Large intestine (tissue), 3 donors: Measurements from ENCODE around the gene TNRC6C. TPM values are rescaled to one million over a fixed set of nuclear protein-coding genes. Genes with fewer than 3 reads are reported as not detected.
"Not testable (repeated sequence)": the region's sequence is repeated elsewhere in the genome, so short reads cannot be mapped to it uniquely, and the experiment has no call there.

ENCODE experiments used
- DNase-seq, 2 donors: peaks; one replicate each; pipeline versions ENCODE4 v3.0.0 to v3.0.0-alpha.2; 2013
- H3K27ac ChIP-seq: one replicate; pipeline ENCODE4 v1.5.1; 2013; ENCODE audit warnings: low read length
- H3K27me3 ChIP-seq: 2 replicates; pipeline ENCODE4 v1.6.1; 2013; ENCODE audit warnings: low read length; ENCODE audit not compliant: control insufficient read depth, insufficient read depth
- H3K36me3 ChIP-seq: 2 replicates; pipeline ENCODE4 v1.6.1; 2013; ENCODE audit warnings: low read length; ENCODE audit not compliant: control insufficient read depth, insufficient read depth
- H3K4me1 ChIP-seq: one replicate; pipeline ENCODE4 v1.6.1; 2013; ENCODE audit warnings: low read length; ENCODE audit not compliant: control insufficient read depth, insufficient read depth
- H3K4me3 ChIP-seq: one replicate; pipeline ENCODE4 v1.5.1; 2013; ENCODE audit warnings: low read length
- H3K9me3 ChIP-seq: one replicate; pipeline ENCODE4 v1.6.1; 2013; ENCODE audit warnings: mild to moderate bottlenecking, low read depth, low read length, moderate library complexity; ENCODE audit not compliant: control insufficient read depth
- WGBS: methylation state at CpG from one replicate; pipeline ENCODE4 v1.1.5; 2013; ENCODE audit warnings: low lambda C conversion rate; ENCODE audit not compliant: insufficient coverage; 5-methylcytosine and 5-hydroxymethylcytosine counted together
- polyA plus RNA-seq: library from polyadenylated mRNA; unstranded; fragments of 120-200 nt; gene quantifications from one replicate; pipeline ENCODE4 v1.2.1, GENCODE V29; 2013

Gene TNRC6C
- polyA plus RNA-seq, 1 donor: 6.5 TPM

GRCh38 chr17:77933777-77934398 lies 24.6 kb upstream of the TNRC6C start:
- DNase-seq: no peak
- Histone ChIP-seq H3K4me3 (no peak overlapping the region), H3K36me3 (no peaks in the 10 kb centered on the region), H3K27ac (no peak overlapping the region), H3K4me1 (peaks cover 8% of the 10 kb centered on the region), H3K27me3 (peaks cover 61% of the 10 kb centered on the region), H3K9me3 (no peaks in the 10 kb centered on the region)
- 96% methylated on average over 4 of the region's 6 CpGs for WGBS

- no peak overlapping the region for H3K27ac ChIP-seq
- peaks cover 8% of the 10 kb centered on the region for H3K4me1 ChIP-seq
- H3K27me3 ChIP-seq: peaks cover 54% of the 10 kb centered on the region
- peak in 1 of 2 donors; percentile 43 for DNase-seq
- WGBS: no CpG with 5 or more reads among the region's 11 CpGs
- H3K4me3 ChIP-seq: no peak overlapping the region
- no peaks in the 10 kb centered on the region for H3K36me3 ChIP-seq
- no peaks in the 10 kb centered on the region for H3K9me3 ChIP-seq
Measured at GRCh38 chr17:77935121-77935571, 23.4 kb upstream of the TNRC6C start.

DNA sequence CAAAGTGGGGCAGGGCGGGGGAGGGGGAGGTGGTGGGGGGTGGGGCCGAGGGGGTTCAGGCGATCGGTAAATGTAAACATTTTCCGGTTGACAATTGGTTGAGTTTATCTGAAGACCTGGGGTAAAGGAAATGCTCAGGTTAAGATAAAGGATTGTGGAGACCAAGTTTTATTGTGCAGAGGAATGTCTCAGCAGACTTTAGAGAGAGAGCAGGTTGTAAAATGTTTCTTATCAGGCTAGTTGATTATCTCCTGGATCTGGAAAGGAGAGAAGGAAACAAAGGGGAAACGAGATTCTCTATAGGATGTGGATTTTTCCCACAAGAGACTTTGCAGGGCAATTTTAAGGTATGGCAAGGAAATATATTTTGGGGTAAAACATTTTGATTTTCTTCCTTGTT lies 22.8 kb upstream of the TNRC6C start:
- H3K36me3 ChIP-seq, H3K9me3 ChIP-seq, DNase-seq, H3K27ac ChIP-seq, H3K4me1 ChIP-seq, H3K4me3 ChIP-seq: not testable (repeated sequence)
- WGBS: 0% methylated on average over 1 of the region's 6 CpGs
- peaks cover 55% of the 10 kb centered on the region for H3K27me3 ChIP-seq

GRCh38 chr17:77936881-77937280 lies 21.6 kb upstream of the TNRC6C start:
- WGBS: no CpG with 5 or more reads among the region's 10 CpGs
- DNase-seq: no peak

DNA sequence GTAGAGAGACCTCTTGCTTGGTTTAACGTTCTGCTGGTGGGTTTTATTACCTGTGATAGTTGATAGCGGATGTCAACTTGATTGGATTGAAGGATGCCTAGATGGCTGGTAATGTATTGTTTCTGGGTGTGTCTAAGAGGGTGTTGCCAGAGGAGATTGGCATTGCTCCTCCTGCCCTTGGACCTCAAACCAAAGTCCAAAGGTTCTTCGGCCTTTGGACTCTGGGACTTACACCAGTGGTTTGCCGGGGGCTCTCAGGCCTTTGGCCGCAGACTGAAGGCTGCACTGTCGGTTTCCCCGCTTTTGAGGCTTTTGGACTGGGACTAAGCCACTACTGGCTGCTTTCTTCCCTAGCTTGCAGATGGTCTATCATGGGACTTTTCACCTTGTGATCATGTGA lies 17.5 kb upstream of the TNRC6C start:
- Histone ChIP-seq H3K27me3 (peaks cover 57% of the 10 kb centered on the region), H3K27ac (no peak overlapping the region), H3K9me3 (peaks cover 3% of the 10 kb centered on the region), H3K4me3 (no peak overlapping the region), H3K36me3 (no peaks in the 10 kb centered on the region), H3K4me1 (no peaks in the 10 kb centered on the region)
- DNase-seq: no peak
- WGBS: no CpG with 5 or more reads among the region's 7 CpGs

More at GRCh38 chr17:77936881-77937280, 21.6 kb upstream of the TNRC6C start:
- Histone ChIP-seq H3K27me3 (peaks cover 50% of the 10 kb centered on the region), H3K36me3 (no peaks in the 10 kb centered on the region), H3K27ac (no peak overlapping the region), H3K4me1 (peaks cover 5% of the 10 kb centered on the region), H3K4me3 (no peak overlapping the region), H3K9me3 (peaks cover 3% of the 10 kb centered on the region)

GRCh38 chr17:77942112-77942988 lies 16.2 kb upstream of the TNRC6C start:
- no CpG with 5 or more reads among the region's 11 CpGs for WGBS
- Histone ChIP-seq H3K27ac (no peak overlapping the region), H3K4me1 (no peaks in the 10 kb centered on the region), H3K9me3 (peaks cover 3% of the 10 kb centered on the region), H3K36me3 (no peaks in the 10 kb centered on the region), H3K4me3 (no peak overlapping the region), H3K27me3 (peaks cover 51% of the 10 kb centered on the region)
- no peak for DNase-seq

DNA sequence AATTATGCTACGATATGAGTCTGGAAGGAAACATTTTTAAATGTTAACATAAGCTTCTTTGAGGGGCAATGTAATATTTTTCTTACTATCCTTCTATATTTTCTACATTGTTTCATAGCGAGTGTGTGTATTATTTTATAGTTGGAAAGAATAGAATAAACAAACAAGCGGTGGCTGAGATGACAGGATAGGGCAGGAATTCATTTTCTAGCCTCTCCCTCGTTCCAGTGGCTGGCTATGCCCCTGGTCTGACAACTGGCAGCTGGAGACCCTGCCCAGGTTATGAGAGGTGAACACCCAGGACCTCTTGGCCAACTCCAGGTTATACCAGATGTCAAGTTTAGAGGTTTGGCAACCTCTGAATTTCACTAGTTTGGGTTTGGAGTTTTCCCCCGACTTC lies 14.5 kb upstream of the TNRC6C start:
- DNase-seq: no peak
- no peaks in the 10 kb centered on the region for H3K4me1 ChIP-seq
- peaks cover 44% of the 10 kb centered on the region for H3K27me3 ChIP-seq
- H3K27ac ChIP-seq: no peak overlapping the region
- 100% methylated on average over 1 of the region's 5 CpGs for WGBS
- H3K9me3 ChIP-seq: peaks cover 3% of the 10 kb centered on the region
- no peak overlapping the region for H3K4me3 ChIP-seq
- H3K36me3 ChIP-seq: no peaks in the 10 kb centered on the region

DNA sequence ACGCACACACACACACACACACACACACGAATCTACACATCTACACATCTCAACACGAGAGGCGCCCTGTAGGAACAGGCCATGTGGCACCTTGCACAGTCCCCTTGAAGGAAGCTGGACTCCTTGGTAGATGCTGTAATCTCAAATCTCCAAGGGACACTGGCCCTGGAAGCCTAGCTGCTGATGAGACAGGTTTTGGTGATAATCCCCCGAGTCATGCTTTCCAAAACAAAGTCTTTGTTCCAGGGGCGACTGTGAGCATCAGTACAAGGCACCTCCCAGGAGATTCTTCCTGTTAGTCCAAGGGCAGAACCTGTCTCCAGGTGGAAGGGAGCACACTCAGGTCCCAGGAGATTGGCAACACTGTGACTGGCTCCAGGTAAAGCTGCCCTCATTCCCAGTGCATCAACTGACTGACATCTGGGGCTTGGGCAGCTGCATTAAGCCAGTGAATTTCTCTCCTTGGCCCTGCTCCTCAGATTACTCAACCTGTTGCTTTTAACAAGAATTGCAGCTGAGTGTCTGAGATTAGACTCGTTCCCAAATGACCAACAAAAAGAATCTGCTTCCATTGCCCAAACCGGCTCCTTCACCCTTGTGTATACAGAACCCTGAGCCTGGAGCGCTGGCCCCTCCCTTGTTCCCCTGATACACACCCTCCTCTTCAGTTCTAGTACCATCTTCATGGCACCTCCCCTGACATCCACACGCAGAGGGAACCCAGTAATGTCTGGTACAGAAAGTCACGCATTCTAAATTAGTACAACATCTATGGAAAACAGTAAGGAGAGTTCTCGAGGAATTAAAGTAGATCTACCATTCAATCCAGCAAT lies 13.9 kb upstream of the TNRC6C start:
- Histone ChIP-seq H3K36me3 (no peaks in the 10 kb centered on the region), H3K4me1 (no peaks in the 10 kb centered on the region), H3K27me3 (peaks cover 47% of the 10 kb centered on the region), H3K4me3 (no peak overlapping the region), H3K9me3 (peaks cover 3% of the 10 kb centered on the region), H3K27ac (no peak overlapping the region)
- whole genome bisulfite sequencing: 80% methylated on average over 1 of the region's 12 CpGs
- DNase-seq: no peak

- H3K27ac ChIP-seq: no peak overlapping the region
- peaks cover 49% of the 10 kb centered on the region for H3K27me3 ChIP-seq
- 88% methylated on average over 1 of the region's 6 CpGs for WGBS
- DNase-seq: no peak
- no peak overlapping the region for H3K4me3 ChIP-seq
- H3K9me3 ChIP-seq: no peaks in the 10 kb centered on the region
- H3K36me3 ChIP-seq: no peaks in the 10 kb centered on the region
- no peaks in the 10 kb centered on the region for H3K4me1 ChIP-seq
Measured at GRCh38 chr17:77946900-77947645, 11.4 kb upstream of the TNRC6C start.
